NCI-H146 treated with DMSO at 0.1 percent for 48 hours (cell line): ENCODE measurements around the gene GADD45GIP1.
A peak's percentile ranks its signal among the peaks of the same experiment; 100 is the strongest.
"Not testable (repeated sequence)": the region's sequence is repeated elsewhere in the genome, so short reads cannot be mapped to it uniquely, and the experiment has no call there.

Experiments used
- DNase-seq: peaks from one replicate; lab custom pipeline; 2025; ENCODE audit not compliant: unreplicated experiment; lab: John Stamatoyannopoulos, UW

The GADD45GIP1 gene

DNA sequence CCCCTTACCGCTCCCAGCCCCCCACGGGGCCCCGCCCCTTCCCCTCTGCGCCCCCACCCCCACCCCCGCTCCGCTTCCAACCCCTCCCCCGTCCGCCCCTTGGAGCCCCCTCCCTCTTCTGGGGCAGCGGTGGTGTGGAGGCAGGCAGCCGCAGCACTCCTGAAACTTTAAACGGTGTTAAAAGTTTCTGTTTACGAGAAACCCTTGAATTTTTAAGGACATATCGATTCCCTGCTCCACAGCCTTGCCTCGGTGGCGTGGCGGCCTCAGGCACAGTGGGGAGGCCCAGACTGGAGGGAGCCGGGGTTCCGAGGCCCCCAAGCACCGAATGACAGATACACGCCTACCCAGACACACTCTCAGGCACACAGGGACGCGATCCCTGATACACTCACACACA, 33.4 kb upstream of the GADD45GIP1 start:
- no peak for DNase-seq

DNA sequence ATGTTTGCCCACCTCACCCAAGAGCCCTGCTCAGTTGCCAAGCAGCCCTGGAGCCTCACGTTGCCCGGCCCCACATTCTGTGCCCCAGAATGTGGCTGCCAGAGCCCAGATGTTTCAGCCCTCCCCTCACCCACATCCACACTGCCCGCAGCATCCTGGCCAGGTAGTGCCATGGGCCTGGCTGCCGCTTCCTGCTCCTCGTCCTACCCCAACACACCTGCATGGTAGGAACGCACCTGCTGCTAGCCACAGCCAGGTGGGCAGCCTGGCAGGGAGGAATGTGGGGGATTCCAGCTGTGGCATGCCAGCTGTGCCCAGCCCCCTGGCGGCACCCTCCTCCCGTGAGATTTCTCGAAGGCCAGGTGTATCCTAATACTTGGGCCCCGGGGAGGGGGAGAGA, 30.8 kb upstream of the GADD45GIP1 start:
- DNase-seq = no peak

DNA sequence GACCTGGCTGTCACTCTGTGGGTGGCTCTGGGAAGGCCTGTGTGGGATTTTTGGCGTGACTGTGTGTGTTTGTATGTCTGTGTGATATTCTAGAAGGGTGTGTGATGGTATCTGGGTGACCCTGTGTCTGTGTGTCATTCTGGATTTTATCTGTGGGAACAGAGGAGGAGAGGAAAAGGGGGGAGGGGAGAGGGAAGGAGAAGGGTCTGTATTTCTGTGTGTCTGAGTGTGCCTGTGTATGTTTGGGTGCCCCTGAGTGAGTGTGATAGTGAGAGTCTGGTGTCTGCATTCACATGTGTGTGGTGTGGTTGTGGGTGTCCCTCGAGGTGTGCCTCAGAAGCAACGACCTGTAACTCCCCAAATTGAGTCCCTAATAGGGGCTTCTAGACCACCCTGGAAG, 30.2 kb upstream of the GADD45GIP1 start:
- no peak for DNase-seq

DNA sequence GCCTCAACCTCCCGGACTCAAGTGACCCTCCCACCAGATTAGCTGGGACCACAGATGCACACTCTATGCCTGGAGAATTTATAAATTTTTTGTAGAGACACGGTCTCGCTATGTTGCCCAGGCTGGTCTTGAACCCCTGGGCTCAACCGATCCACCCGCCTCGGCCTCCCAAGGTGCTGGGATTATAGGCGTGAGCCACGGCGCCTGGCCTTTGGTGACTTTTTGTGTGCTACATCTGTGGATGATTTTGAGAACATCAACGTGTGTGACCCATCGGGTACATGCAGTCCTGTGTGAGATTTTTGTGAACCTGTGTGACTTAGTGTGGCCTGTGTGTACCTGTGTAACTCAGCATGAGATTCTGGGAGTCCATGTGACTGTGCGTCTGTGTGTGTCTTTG, 29.7 kb upstream of the GADD45GIP1 start:
- DNase-seq = no peak

DNA sequence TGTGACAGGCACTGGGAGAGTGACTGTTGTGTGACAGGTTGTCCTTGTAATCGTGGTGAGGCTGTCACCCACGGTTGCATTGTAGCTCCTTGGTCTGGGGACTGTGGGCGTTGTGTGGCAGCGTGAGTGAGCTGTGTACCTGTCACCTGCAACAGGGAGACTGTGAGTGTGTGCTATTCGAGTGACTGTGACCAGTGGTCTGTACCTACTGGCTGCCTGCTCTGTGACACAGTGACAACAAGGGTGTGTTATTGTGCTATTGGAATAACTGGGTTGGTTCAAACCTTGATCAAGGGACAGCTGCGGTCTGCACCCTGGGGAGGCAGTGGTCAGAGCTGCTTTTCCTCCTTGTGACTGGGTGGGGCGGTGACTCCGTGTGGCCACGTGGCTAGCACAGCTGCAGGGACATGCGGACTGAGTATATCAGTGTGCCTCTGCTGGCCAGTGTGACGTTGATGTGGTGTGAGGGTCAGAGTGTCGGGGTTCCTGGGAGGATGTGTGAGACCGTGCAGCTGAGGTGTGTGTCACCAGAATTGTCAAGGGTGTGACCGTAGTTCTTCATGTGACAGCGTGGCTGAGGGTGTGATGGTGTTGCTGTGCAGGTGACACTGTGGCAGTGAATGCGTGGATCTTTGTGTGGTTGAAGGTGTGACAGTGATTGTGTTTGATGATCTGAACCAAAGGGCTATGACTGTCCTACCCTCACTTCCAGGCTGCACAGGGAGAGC, 28.2 kb upstream of the GADD45GIP1 start:
- DNase-seq = peak; percentile 59

DNA sequence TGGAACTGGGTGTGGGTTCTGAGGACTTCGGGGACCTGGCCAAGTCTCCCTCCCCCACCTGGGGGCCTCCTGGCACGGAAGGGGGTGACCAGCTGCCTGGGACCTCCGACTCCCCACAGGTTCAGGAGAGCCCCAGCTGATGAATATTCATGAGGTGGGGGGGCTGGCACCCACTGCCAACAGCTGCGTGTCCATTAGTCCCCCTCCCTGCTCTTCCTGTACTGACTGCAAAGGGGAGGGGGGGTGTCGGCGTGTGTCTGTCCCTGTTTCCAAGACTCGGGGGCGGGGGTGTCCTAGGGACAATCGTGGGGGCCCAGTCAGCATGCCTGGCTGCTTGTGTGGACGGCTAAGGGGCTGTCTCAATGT, 27.6 kb upstream of the GADD45GIP1 start:
- no peak for DNase-seq

DNA sequence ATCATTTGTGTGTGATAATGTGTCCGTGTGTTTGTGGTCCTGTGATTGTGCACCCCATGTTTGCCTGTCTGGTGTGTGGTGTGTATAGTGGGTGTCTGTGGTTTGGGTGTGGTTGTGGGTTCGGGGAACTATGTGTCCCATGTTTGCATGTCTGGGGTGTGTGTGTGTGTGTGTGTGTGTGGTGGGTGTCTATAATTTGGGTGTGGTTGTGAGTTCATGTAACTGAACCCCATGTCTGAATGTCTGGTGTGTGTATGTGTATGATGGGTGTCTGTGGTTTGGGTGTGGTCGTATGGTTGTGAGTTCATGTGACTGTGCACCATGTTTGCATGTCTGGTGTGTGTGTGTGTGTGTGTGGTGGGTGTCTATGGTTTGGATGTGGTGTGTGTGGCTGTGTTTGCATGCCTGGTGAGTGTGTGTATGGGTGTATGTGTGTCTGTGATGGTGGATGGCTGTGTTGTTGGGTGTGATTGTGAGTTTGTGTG, 27.2 kb upstream of the GADD45GIP1 start:
- DNase-seq = no peak

DNA sequence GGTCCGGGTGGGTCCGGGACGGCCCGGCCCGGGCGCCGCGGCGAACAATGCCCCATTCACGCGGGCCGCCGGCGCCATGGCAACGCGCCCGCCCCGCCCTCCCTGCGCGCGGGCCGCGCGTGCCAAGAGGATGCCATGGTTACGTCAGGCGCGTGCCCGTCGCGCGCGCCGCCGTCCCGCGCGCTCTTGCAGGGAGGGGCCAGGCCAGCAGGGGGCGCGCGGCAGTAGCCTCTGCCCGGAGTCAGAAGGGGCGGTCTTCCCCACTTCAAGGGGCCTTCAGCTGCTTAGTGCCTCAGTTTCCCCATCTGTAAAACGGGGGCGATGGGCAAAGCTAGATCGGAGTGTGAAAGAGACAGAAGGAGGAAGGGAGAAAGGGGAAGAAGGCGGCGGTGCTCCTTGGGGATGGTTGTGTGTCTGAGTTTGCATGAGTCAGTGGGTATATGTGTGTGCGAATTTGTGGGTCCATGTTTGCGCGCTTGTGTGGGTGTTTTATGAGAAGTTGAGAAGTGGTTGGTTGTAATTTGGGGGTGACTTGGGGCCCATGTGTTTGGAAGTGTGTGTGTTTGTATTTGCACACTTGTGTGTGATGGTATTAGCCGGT, 26.6 kb upstream of the GADD45GIP1 start:
- DNase-seq = peak; percentile 26

DNA sequence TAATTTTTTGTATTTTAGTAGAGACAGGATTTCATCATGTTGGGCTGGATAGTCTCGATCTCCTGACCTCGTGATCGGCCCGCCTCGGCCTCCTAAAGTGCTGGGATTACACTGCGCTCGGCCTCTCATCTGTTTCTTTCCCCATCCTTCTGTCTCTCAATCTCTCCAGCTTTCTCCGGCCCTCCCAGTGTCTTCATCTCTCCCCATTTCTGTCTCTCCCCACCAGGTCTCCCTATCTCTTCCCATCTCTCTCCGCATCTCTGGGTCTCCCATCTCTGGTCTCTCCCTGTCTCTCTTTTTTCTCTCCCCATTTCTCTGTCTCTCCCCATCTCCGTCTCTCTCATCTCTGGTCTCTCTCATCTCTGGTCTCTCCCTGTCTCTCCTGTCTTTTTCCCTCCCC, 26.1 kb upstream of the GADD45GIP1 start:
- DNase-seq = no peak

DNA sequence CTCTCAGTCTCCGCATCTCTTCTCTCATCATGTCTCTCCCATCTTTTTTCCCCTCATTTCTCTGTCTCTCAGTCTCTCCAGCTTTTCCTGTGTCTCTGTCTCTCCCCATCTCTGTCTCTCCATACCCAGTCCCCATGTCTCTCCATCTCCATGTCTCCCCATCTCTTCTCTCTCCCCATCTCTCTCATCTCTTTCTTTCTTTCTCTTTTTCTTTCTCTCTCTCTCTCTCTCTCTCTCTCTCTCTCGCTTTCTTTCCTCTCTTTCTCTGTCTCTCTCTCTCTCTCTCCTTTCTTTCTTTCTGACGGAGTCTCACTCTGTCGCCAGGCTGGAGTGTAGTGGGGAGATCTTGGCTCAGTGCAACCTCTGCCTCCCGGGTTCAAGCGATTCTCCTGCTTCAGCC, 25.6 kb upstream of the GADD45GIP1 start:
- DNase-seq = no peak

DNA sequence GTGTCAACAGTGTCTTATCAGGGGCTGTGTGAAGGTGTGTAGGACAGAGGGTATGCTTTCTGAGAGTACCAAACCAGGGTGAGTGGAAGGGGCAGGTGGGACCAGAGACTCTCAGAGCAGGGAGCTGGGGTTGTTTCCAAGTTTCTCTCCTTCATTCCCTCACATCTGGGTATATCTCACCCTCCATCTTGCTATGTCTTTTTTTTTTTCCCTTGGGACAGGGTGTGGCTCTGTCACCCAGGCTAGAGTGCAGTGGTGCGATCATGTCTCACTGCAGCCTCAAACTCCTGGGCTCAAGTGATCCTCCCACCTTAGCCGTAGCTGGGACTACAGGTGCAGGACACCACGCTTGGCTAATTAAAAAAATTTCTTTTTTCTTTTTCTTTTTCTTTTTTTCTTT, 23.0 kb upstream of the GADD45GIP1 start:
- DNase-seq = no peak

DNA sequence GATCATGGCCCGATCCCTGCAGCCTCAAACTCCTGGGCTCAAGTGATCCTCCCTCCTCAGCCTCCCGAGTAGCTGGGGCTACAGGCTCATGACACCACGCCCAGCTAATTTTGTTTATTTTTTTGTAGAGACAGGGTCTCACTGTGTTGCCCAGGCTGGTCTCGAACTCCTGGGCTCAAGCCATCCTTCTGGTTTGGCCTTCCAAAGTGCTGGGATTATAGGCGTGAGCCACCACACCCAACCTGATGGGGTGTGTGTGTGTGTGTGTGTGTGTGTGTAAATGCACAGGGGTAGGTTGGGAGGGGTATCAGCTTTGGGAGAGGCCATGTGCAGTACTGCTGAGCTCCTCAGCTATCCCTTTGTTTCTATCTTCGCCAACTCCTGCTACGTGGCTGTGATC, 19.1 kb upstream of the GADD45GIP1 start:
- not testable (repeated sequence) for DNase-seq

DNA sequence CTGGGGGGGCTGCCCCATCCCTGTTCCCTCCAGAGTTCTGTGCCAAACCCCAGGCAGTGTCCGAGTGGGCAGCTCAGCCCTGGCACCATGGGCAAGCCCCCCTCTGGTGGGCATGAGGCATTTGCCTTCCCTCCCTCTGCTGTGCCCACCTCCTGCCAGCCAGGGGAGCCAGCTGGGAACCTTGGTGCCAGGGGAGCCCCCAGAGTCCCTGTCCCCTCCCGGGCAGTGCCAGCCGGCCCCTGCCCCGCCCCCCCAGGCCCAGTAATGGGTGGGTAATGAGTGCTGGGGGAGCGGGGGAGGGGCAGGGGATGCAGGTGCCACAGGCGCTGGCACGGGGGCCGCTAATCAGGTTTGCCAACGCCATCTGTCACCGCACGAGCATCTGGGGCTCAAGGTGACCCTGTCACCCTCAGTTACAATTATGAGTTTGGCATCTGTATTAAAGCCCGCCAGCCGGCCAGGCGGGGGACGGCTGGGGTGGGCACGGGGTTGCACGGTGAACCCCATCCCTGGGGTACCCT, 18.3 kb upstream of the GADD45GIP1 start:
- no peak for DNase-seq

DNA sequence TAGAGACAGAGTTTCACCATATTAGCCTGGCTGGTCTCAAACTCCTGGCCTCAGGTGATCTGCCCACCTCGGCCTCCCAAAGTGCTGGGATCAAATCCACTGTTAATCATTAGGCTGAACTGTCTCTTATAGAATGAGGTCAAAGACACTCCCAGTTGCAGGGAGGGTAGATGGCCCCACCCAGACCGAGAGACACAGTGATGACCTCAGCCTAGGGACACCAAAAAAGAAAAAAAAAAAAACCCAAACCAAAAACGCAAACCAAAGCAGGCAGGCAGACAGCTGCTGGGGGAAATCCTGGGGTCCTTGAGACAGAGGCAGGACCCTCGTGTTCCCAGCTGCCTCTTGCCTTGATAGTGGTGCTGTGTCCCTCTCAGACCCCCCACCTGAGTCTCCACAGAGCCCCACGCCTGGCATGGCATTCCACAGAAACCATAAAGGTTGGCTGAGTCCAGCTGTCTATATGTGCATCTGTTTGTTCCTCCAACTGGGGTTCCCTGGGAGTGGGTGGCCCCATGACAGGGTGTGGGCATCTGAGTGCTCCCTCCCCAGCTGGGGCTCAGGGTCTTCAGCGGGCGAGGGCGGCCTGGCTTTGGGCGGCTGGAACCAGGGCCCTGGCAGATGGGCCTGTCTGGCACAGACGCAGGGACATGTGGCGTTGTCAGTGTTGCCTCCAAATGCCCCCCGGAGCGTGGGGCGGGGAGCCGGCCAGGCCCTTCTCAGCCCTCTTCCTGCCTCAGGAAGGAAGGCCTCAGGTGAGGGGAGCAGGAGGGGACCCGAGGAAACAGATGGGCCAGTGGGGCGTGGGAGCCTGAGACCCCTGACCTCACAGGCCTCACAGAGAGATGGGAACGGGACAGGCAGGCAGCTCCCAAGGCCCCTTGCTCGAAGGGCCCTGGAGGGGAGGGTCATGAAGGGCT, 17.5 kb upstream of the GADD45GIP1 start:
- DNase-seq = no peak

DNA sequence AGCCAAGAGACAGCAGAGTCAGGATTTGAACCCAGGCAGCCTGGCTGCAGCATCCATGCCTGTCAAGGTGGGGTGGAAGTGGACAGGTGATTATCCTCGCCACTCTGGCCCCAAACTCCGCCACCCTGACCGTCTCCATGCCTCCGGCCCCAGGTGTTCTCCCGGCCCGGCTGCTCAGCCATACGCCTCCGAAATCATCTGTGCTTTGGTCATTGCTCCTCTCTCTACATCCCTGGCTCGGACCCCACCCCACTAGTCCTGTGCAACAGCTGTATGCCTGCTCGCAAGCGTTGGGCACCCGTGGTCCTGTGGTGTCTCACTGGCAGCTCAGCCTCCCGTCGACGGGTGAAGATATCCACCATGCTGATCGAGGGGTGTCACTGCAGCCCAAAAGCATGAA, 16.2 kb upstream of the GADD45GIP1 start:
- no peak for DNase-seq

DNA sequence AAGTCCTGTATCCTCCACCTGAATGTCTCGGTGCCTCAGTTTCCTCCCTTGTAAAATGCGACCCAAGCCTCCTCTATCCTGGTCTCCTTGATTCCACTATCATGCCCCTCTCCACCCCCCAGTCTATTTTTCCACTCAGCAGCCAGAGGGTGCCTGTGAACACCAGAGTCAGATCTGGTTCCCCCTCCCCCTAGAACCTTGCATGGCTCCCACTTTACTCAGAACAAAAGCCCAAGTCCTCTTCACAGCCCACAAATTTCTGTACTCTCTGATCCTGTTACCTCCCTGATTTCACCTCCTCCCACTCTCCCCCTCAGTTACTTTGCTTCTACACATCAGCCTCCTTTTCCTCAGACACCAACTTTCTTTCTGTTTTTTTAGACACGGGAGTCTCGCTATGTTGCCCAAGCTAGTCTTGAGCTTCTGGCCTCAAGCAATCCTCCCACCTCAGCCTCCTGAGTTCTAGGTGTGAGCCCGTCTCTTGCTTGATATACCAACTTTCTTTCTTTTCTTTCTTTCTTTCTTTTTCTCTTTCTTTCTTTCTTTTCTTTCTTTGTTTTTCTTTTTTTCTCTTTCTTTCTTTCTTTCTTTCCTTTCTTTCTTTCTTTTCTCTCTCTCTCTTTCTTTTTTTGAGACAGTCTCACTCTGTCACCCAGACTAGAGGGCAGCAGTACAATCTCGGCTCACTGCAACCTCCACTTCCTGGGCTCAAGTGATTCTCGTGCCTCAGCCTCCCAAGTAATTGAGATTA, 13.2 kb upstream of the GADD45GIP1 start:
- DNase-seq = no peak

DNA sequence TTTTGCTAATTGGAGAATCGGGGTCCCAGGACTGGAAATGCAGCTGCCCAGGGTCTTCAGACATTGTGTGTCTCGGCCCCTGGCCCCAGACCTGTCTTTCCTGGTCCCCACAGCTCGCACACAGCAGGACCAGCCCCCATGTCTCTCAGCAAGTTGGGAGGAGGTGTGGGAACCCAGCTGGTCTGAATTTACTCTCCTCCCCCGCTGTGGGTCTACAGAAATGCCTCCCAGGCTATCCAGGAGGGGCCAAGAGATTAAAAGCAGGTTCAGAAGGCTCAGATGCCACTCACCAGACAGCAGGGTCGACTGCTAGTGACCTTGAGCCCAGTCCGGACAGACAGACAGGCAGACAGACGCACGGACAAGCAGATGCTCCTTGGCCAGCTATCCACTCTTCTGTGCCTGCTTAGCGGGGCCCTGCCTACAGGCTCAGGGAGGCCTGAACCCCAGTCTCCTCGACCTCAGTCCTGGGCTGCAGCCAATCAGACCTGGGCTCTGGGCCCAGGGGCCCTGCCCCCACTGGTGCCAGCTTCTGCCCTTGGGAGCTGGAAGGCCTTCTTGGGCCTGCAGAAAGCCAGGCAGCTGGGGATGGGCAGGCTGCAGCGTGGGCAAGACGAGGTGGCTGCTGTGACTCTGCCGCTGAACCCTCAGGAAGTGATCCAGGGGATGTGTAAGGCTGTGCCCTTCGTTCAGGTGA, 12.4 kb upstream of the GADD45GIP1 start, which contains the start of gene DAND5:
Gene DAND5 (plus strand): TSS at position 285 of the 697 bp plus-strand sequence. CDS start 85 bp downstream, at position 370.
- DNase-seq = no peak

DNA sequence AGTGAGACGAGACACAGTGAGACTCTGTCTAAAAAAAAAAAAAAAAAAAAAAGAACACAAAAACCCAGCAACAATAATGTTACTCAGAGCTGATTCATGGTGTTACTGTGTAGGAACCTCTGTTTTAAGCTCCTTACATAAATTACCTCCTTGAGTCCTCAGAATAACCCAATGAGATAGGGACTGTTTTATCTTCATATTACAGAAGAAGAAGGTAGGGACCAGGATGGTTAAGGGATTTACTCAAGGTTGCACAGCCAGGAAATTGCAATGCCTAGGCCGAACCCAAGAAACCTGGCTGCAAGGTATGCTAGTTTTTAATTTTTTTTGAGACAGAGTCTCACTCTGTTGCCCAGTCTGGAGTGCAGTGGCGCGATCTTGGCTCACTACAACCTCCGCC, 10.9 kb upstream of the GADD45GIP1 start:
- DNase-seq = no peak

DNA sequence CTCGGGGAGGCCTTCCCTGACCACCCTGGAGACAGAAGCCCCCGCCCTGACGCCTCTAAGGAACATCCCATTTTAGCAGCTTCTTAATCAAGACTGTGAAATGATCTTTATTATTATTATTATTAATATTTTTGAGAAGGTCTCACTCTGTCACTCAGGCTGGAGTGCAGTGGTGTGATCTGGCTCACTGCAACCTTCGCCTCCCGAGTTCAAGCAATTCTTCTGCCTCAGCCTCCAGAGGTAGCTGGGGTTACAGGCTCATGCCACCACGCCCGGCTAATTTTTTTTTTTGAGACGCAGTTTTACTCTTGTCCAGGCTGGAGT, 8.8 kb upstream of the GADD45GIP1 start:
- DNase-seq = no peak
